Osteocyte (in vitro differentiated cells): ENCODE data around the gene ATP11C. TPM values are rescaled to one million over a fixed set of nuclear protein-coding genes. Genes with fewer than 3 reads are reported as not detected.

Experiments
- DNase-seq: peaks from one replicate; pipeline ENCODE4 v3.0.0; 2021; ENCODE audit warnings: mixed read lengths; ENCODE audit not compliant: unreplicated experiment; ENCODE audit errors: extremely low spot score
- H3K27ac Mint-ChIP-seq: one replicate; pipeline ENCODE4 v1.8.0; 2021; ENCODE audit warnings: mild to moderate bottlenecking, mixed read lengths; ENCODE audit not compliant: unreplicated experiment
- H3K27me3 Mint-ChIP-seq: one replicate; pipeline ENCODE4 v1.8.0; 2021; ENCODE audit warnings: mixed read lengths; ENCODE audit not compliant: unreplicated experiment
- H3K36me3 Mint-ChIP-seq: one replicate; pipeline ENCODE4 v1.8.0; 2021; ENCODE audit warnings: mixed read lengths; ENCODE audit not compliant: unreplicated experiment
- H3K4me1 Mint-ChIP-seq: one replicate; pipeline ENCODE4 v1.8.0; 2021; ENCODE audit warnings: mixed read lengths; ENCODE audit not compliant: unreplicated experiment
- H3K4me3 Mint-ChIP-seq: one replicate; pipeline ENCODE4 v1.8.0; 2021; ENCODE audit warnings: mild to moderate bottlenecking, moderate library complexity, mixed read lengths; ENCODE audit not compliant: unreplicated experiment
- H3K9me3 Mint-ChIP-seq: one replicate; pipeline ENCODE4 v1.8.0; 2021; ENCODE audit warnings: mixed read lengths; ENCODE audit not compliant: unreplicated experiment
- CTCF ChIP-seq: fragments of 200-600 bp; sonication (generic); IDR thresholded peaks from 2 replicates; pipeline ENCODE4 v1.5.0; 2021; ENCODE audit warnings: antibody characterized with exemption, mild to moderate bottlenecking, moderate library complexity
- long read RNA-seq: library from polyadenylated mRNA; unstranded; transcript quantifications from one replicate; pipeline ENCODE4 v2.0.0, GENCODE V29; 2021
- total RNA-seq: library from RNA; stranded (reverse); gene quantifications from 2 replicates; pipeline ENCODE4 v1.2.1, GENCODE V29; 2021

Gene ATP11C
- total RNA-seq, result 24.1 and 26.2 TPM in 2 replicates
- long read RNA-seq, full-length matches to known transcripts, result 1 of 18 reads
- long read RNA-seq, partial matches to known transcripts, result 10 of 18 reads
- long read RNA-seq, other reads (novel, unspliced or antisense), result 7 of 18 reads

GRCh38 chrX:139932901-139933796, at the start of gene ATP11C:
Gene ATP11C (minus strand): TSS chrX:139933053. CDS start chrX:139932042, 1,011 bp downstream.
- Mint-ChIP-seq H3K36me3 (no peaks in the 10 kb centered on the region), H3K4me1 (peaks cover 25% of the 10 kb centered on the region), H3K27me3 (no peaks in the 10 kb centered on the region), H3K27ac (peak within 1 kb of the TSS; percentile 83), H3K4me3 (peak within 1 kb of the TSS; percentile 81), H3K9me3 (peaks cover 6% of the 10 kb centered on the region)
- peak; percentile 93 for DNase-seq
- no peak for TF ChIP-seq CTCF

- no peak overlapping the region for H3K27ac Mint-ChIP-seq
- TF ChIP-seq CTCF, result no peak
- peaks cover 5% of the 10 kb centered on the region for H3K9me3 Mint-ChIP-seq
- H3K27me3 Mint-ChIP-seq, result peaks cover 3% of the 10 kb centered on the region
- DNase-seq, result no peak
- no peaks in the 10 kb centered on the region for H3K36me3 Mint-ChIP-seq
- no peak overlapping the region for H3K4me3 Mint-ChIP-seq
- H3K4me1 Mint-ChIP-seq, result no peaks in the 10 kb centered on the region
Measured at GRCh38 chrX:139974471-139974870, 41.6 kb upstream of the ATP11C start.

GRCh38 chrX:139972629-139973624, 40.1 kb upstream of the ATP11C start:
- TF ChIP-seq CTCF, result no peak
- no peaks in the 10 kb centered on the region for H3K4me1 Mint-ChIP-seq
- H3K4me3 Mint-ChIP-seq, result no peak overlapping the region
- H3K27ac Mint-ChIP-seq, result no peak overlapping the region
- H3K36me3 Mint-ChIP-seq, result no peaks in the 10 kb centered on the region
- no peak for DNase-seq
- H3K27me3 Mint-ChIP-seq, result peaks cover 3% of the 10 kb centered on the region
- peaks cover 5% of the 10 kb centered on the region for H3K9me3 Mint-ChIP-seq

GRCh38 chrX:139972113-139972512, 39.3 kb upstream of the ATP11C start:
- DNase-seq, result no peak
- no peak for TF ChIP-seq CTCF
- Mint-ChIP-seq H3K36me3 (no peaks in the 10 kb centered on the region), H3K27ac (no peak overlapping the region), H3K4me3 (no peak overlapping the region), H3K9me3 (peaks cover 5% of the 10 kb centered on the region), H3K27me3 (peaks cover 3% of the 10 kb centered on the region), H3K4me1 (no peaks in the 10 kb centered on the region)
